Right forelimb (tissue), 1 donor: ENCODE data around the gene PROM1.
A peak's percentile ranks its signal among the peaks of the same experiment; 100 is the strongest.

Experiments used
- DNase-seq: peaks from one replicate; pipeline ENCODE4 v3.0.0-alpha.2; 2018

Gene PROM1

GRCh38 chr4:15983610-15984009 is 100.2 kb downstream of the PROM1 start:
- DNase-seq: no peak

GRCh38 chr4:15982842-15983524 is 100.8 kb downstream of the PROM1 start:
- no peak for DNase-seq

GRCh38 chr4:15976456-15977447 is 107.1 kb downstream of the PROM1 start:
- no peak for DNase-seq

GRCh38 chr4:15971068-15971801 is 112.6 kb downstream of the PROM1 start:
- no peak for DNase-seq

GRCh38 chr4:15968551-15969300 is 115.1 kb downstream of the PROM1 start:
- DNase-seq: no peak

GRCh38 chr4:15965325-15965724 is 118.5 kb downstream of the PROM1 start:
- no peak for DNase-seq

- no peak for DNase-seq
Measured at GRCh38 chr4:15964159-15964558, 119.7 kb downstream of the PROM1 start.

GRCh38 chr4:15963576-15963975 is 120.2 kb downstream of the PROM1 start:
- DNase-seq: no peak

GRCh38 chr4:15963001-15963451 is 120.8 kb downstream of the PROM1 start, which contains the start of gene FGFBP2:
TSS of gene FGFBP2 (minus strand) at chr4:15963175. CDS start at chr4:15963129, 46 bp downstream.
- peak; percentile 75 for DNase-seq

- DNase-seq: no peak
Measured at GRCh38 chr4:15961781-15962510, 121.9 kb downstream of the PROM1 start.

- DNase-seq: no peak
Measured at GRCh38 chr4:15958562-15958961, 125.3 kb downstream of the PROM1 start.

- peak; percentile 60 for DNase-seq
Measured at GRCh38 chr4:15956179-15956850, 127.5 kb downstream of the PROM1 start.

GRCh38 chr4:15955670-15956069 is 128.2 kb downstream of the PROM1 start:
- DNase-seq: no peak

GRCh38 chr4:15953625-15954024 is 130.2 kb downstream of the PROM1 start:
- DNase-seq: no peak

- no peak for DNase-seq
Measured at GRCh38 chr4:15951781-15952180, 132.0 kb downstream of the PROM1 start.

- DNase-seq: no peak
Measured at GRCh38 chr4:15948826-15949225, 135.0 kb downstream of the PROM1 start.

- DNase-seq: no peak
Measured at GRCh38 chr4:15947684-15948083, 136.1 kb downstream of the PROM1 start.

- DNase-seq: no peak
Measured at GRCh38 chr4:15945516-15945915, 138.3 kb downstream of the PROM1 start.

- no peak for DNase-seq
Measured at GRCh38 chr4:15944895-15945294, 138.9 kb downstream of the PROM1 start.

GRCh38 chr4:15942283-15942682 is 141.5 kb downstream of the PROM1 start:
- no peak for DNase-seq

- no peak for DNase-seq
Measured at GRCh38 chr4:15938640-15939039, 145.2 kb downstream of the PROM1 start, which contains the start of gene FGFBP1. TSS of gene FGFBP1 (minus strand) at chr4:15938740. CDS start at chr4:15936632, 2,108 bp downstream.
